Mesenchymal stem cell (in vitro differentiated cells and primary cell): ENCODE measurements around the gene ANKRD16.
"Not testable (repeated sequence)": the region's sequence is repeated elsewhere in the genome, so short reads cannot be mapped to it uniquely, and the experiment has no call there.

ENCODE experiments used
- DNase-seq: peaks from one replicate; pipeline ENCODE4 v3.0.0-alpha.2; 2013
- H2AFZ ChIP-seq: one replicate; pipeline ENCODE4 v1.6.1; 2013; ENCODE audit warnings: low read depth, mild to moderate bottlenecking, control low read depth, inconsistent platforms, low read length, moderate library complexity
- H2AK5ac ChIP-seq: 2 replicates; pipeline ENCODE4 v1.6.1; 2013; ENCODE audit warnings: low read length, moderate library complexity, mild to moderate bottlenecking, inconsistent platforms; ENCODE audit not compliant: severe bottlenecking
- H2BK120ac ChIP-seq: one replicate; pipeline ENCODE4 v1.6.1; 2013; ENCODE audit warnings: low read depth, mild to moderate bottlenecking, inconsistent platforms, low read length, moderate library complexity
- H2BK12ac ChIP-seq, 2 experiments: one replicate each; pipeline ENCODE4 v1.6.1; 2013; ENCODE audit warnings: inconsistent platforms in 2 of 2, low read length in 2 of 2, mild to moderate bottlenecking in 2 of 2, moderate library complexity in 2 of 2, control low read depth in 1 of 2
- H2BK15ac ChIP-seq: one replicate; pipeline ENCODE4 v1.6.1; 2013; ENCODE audit warnings: mild to moderate bottlenecking, low read depth, inconsistent platforms; ENCODE audit not compliant: poor library complexity, severe bottlenecking
- H2BK5ac ChIP-seq: 2 replicates; pipeline ENCODE4 v1.6.1; 2013; ENCODE audit warnings: low read depth, mild to moderate bottlenecking, low read length, control low read depth, inconsistent platforms; ENCODE audit not compliant: poor library complexity, severe bottlenecking
- H3K14ac ChIP-seq, 2 experiments: one replicate each; pipeline ENCODE4 v1.6.1; 2013; ENCODE audit warnings: inconsistent platforms in 2 of 2, low read length in 2 of 2, control low read depth in 1 of 2, mild to moderate bottlenecking in 1 of 2, moderate library complexity in 1 of 2
- H3K18ac ChIP-seq, 2 experiments: one replicate each; pipeline ENCODE4 v1.6.1; 2013; ENCODE audit warnings: inconsistent platforms in 2 of 2, low read length in 2 of 2, control low read depth in 1 of 2, low read depth in 1 of 2, mild to moderate bottlenecking in 1 of 2
- H3K23ac ChIP-seq, 2 experiments: one replicate each; pipeline ENCODE4 v1.6.1; 2013; ENCODE audit warnings: inconsistent platforms in 2 of 2, low read length in 2 of 2, mild to moderate bottlenecking in 2 of 2, moderate library complexity in 2 of 2, control low read depth in 1 of 2
- H3K27ac ChIP-seq: 2 replicates; pipeline ENCODE4 v1.5.1; 2013; ENCODE audit warnings: mild to moderate bottlenecking, moderate library complexity, low read length, control low read depth, inconsistent platforms; ENCODE audit not compliant: poor library complexity, severe bottlenecking
- H3K27me3 ChIP-seq, 2 experiments: 2 replicates each; pipeline versions ENCODE4 v1.6.1 to v1.7.0; 2013; ENCODE audit warnings: low read length in 2 of 2, mild to moderate bottlenecking in 2 of 2, moderate library complexity in 2 of 2, control low read depth in 1 of 2, inconsistent platforms in 1 of 2; ENCODE audit not compliant: control insufficient read depth in 1 of 2, insufficient read depth in 1 of 2
- H3K36me3 ChIP-seq, 2 experiments: 2 replicates each; pipeline versions ENCODE4 v1.6.1 to v1.7.0; 2013; ENCODE audit warnings: low read length in 2 of 2, control low read depth in 1 of 2, inconsistent platforms in 1 of 2, low read depth in 1 of 2, mild to moderate bottlenecking in 1 of 2; ENCODE audit not compliant: insufficient read depth in 2 of 2, control insufficient read depth in 1 of 2
- H3K4ac ChIP-seq, 2 experiments: one replicate each; pipeline ENCODE4 v1.6.1; 2013; ENCODE audit warnings: inconsistent platforms in 2 of 2, low read length in 2 of 2, mild to moderate bottlenecking in 2 of 2, moderate library complexity in 2 of 2, control low read depth in 1 of 2, low read depth in 1 of 2
- H3K4me1 ChIP-seq: 2 replicates; pipeline ENCODE4 v1.6.1; 2013; ENCODE audit warnings: low read depth, low read length, control low read depth; ENCODE audit not compliant: control insufficient read depth, insufficient read depth
- H3K4me2 ChIP-seq: 2 replicates; pipeline ENCODE4 v1.6.1; 2013; ENCODE audit warnings: low read length, mild to moderate bottlenecking, inconsistent platforms; ENCODE audit not compliant: poor library complexity, severe bottlenecking
- H3K4me3 ChIP-seq, 2 experiments: 2 replicates each; pipeline versions ENCODE4 v1.5.1 to v1.7.0; 2013; ENCODE audit warnings: low read length in 2 of 2, mild to moderate bottlenecking in 2 of 2, control low read depth in 1 of 2, low read depth in 1 of 2; ENCODE audit not compliant: insufficient read depth in 1 of 2
- H3K79me1 ChIP-seq: replicated peaks from 2 replicates; pipeline ENCODE4 v1.6.1; 2013; ENCODE audit warnings: mild to moderate bottlenecking, control low read depth, low read length, inconsistent platforms; ENCODE audit not compliant: poor library complexity, severe bottlenecking
- H3K9ac ChIP-seq: 2 replicates; pipeline ENCODE4 v1.7.0; 2013; ENCODE audit warnings: mild to moderate bottlenecking, low read length, moderate library complexity
- H3K9me3 ChIP-seq: 2 replicates; pipeline ENCODE4 v1.7.0; 2013; ENCODE audit warnings: mild to moderate bottlenecking, low read length; ENCODE audit not compliant: control insufficient read depth
- H4K8ac ChIP-seq: one replicate; pipeline ENCODE4 v1.6.1; 2013; ENCODE audit warnings: inconsistent platforms, mild to moderate bottlenecking, low read length, moderate library complexity
- H4K91ac ChIP-seq: one replicate; pipeline ENCODE4 v1.6.1; 2013; ENCODE audit warnings: mild to moderate bottlenecking, low read length, inconsistent platforms
- WGBS: methylation state at CpG from one replicate; pipeline ENCODE4 v1.1.7; 2013; ENCODE audit warnings: mixed read lengths; 5-methylcytosine and 5-hydroxymethylcytosine counted together

Gene ANKRD16

DNA sequence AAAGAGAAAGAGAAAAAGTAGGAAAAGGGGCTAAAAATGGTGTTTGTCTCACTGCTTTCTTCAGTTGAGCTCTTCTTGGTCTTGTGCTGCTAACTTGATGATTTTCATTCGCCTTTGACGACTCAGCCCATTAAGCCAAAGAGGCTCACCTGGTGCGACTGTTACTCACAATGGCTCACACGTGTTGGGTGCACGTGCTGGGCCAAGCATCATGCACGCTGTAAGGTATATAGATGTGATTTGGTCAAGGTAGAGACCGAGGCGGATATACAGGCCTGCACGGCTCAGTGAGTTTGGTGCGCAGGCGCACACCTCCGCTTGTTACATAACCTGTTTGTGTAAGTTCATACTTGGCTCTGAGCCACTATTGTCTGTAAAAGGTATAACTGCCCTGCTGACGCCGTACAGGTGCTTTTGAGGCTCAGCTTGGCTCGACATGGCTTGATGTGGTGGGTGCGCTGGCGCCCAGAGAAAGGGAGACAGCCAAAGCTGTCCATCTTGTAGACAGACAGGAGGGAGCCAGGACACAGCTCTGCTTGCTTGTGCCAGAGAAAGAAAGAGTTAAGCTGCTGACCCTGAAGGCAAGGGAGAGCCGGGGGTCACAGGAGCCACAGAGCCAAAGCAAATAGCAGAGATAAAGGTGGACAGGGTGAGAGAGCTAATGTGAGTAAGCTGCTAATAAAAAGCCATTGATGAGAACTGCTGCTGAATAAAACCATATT, 33.6 kb downstream of the ANKRD16 start:
- Histone ChIP-seq H4K91ac (no peak overlapping the region), H2BK15ac (no peak overlapping the region), H3K4me3 (no peak overlapping the region), H3K4ac (no peak overlapping the region), H2BK120ac (no peak overlapping the region), H2AK5ac (no peak overlapping the region), H3K27ac (no peak overlapping the region), H2AFZ (no peak overlapping the region), H4K8ac (no peak overlapping the region), H3K23ac (no peak overlapping the region), H3K9ac (no peak overlapping the region), H2BK12ac (no peak overlapping the region), H3K79me1 (no peaks in the 10 kb centered on the region), H3K18ac (no peak overlapping the region), H3K36me3 (no peaks in the 10 kb centered on the region), H3K4me1 (no peaks in the 10 kb centered on the region), H3K4me2 (no peak overlapping the region), H3K27me3 (no peaks in the 10 kb centered on the region), H2BK5ac (no peak overlapping the region), H3K14ac (no peak overlapping the region), H3K9me3 (no peaks in the 10 kb centered on the region)
- DNase-seq: no peak
- WGBS: 92% methylated on average over 18 of the region's 18 CpGs

DNA sequence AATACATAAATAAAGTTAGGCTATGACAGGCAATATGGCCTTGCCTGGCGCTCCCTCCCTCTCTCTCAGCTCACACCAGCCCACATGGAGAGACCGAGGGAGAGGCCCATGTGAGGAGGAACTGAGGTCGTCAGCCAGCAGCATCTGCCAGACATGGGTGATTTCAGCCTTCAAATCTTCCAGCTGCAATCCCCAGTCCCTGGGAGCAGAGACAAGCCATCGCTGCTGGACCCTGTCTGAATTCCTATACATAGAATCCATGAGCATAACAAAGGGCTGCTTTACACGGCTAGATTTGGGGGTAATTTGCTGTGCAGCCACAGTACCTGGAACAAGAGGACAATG, 35.6 kb downstream of the ANKRD16 start:
- WGBS: 90% methylated on average over 4 of the region's 5 CpGs
- Histone ChIP-seq H3K14ac (no peak overlapping the region), H2BK12ac (no peak overlapping the region)

DNA sequence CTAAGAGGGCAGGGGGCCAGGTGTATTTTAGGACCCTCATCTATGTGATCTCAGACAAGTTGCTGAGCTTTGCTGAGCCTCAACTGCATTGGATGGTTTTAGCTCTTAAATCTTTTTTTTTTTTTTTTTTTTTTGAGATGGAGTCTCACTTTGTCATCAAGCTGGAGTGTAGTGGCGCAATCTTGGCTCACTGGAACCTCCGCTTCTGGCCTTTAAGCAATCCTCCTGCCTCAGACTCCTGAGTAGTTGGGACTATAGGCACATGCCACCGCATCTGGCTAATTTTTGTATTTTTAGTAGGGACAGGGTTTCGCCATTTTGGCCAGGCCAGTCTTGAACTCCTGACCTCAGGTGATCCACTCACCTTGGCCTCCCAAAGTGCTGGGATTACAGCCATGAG, 43.0 kb downstream of the ANKRD16 start:
- H4K8ac ChIP-seq, H3K9ac ChIP-seq, H3K27ac ChIP-seq, H3K4me1 ChIP-seq, H3K18ac ChIP-seq, H2BK120ac ChIP-seq, H3K36me3 ChIP-seq, H2BK15ac ChIP-seq, H2BK5ac ChIP-seq, H4K91ac ChIP-seq, H3K14ac ChIP-seq, H3K79me1 ChIP-seq, H3K4me3 ChIP-seq, H3K9me3 ChIP-seq, H3K4me2 ChIP-seq, H2BK12ac ChIP-seq, H2AFZ ChIP-seq, H3K27me3 ChIP-seq, H2AK5ac ChIP-seq, DNase-seq, H3K4ac ChIP-seq, H3K23ac ChIP-seq: not testable (repeated sequence)
- WGBS: 95% methylated on average over 4 of the region's 4 CpGs

More for the DNA sequence above, 35.6 kb downstream of the ANKRD16 start:
- no peaks in the 10 kb centered on the region for H3K4me1 ChIP-seq
- no peak overlapping the region for H2AFZ ChIP-seq
- H3K27me3 ChIP-seq: no peaks in the 10 kb centered on the region
- H3K4ac ChIP-seq: no peak overlapping the region
- no peak overlapping the region for H3K18ac ChIP-seq
- H3K36me3 ChIP-seq: no peaks in the 10 kb centered on the region
- no peak overlapping the region for H3K9ac ChIP-seq
- H2BK120ac ChIP-seq: no peak overlapping the region
- no peaks in the 10 kb centered on the region for H3K79me1 ChIP-seq
- H3K23ac ChIP-seq: no peak overlapping the region
- no peaks in the 10 kb centered on the region for H3K9me3 ChIP-seq
- H3K27ac ChIP-seq: no peak overlapping the region
- H4K8ac ChIP-seq: no peak overlapping the region
- H3K4me3 ChIP-seq: no peak overlapping the region
- H4K91ac ChIP-seq: no peak overlapping the region
- H2BK15ac ChIP-seq: no peak overlapping the region
- H2AK5ac ChIP-seq: no peak overlapping the region
- H2BK5ac ChIP-seq: no peak overlapping the region
- H3K4me2 ChIP-seq: no peak overlapping the region
- DNase-seq: no peak

GRCh38 chr10:5844345-5845055, 45.2 kb downstream of the ANKRD16 start:
- Histone ChIP-seq H2BK120ac (no peak overlapping the region), H4K91ac (no peak overlapping the region), H3K4me3 (no peak overlapping the region), H3K4me1 (peaks cover 12% of the 10 kb centered on the region), H3K4ac (no peak overlapping the region), H2BK12ac (no peak overlapping the region), H3K9ac (peak overlapping the region; percentile 23), H3K4me2 (no peak overlapping the region), H4K8ac (no peak overlapping the region), H2BK15ac (no peak overlapping the region), H3K18ac (no peak overlapping the region), H3K9me3 (no peaks in the 10 kb centered on the region), H3K23ac (no peak overlapping the region), H3K27me3 (no peaks in the 10 kb centered on the region), H2BK5ac (no peak overlapping the region), H3K79me1 (no peaks in the 10 kb centered on the region), H3K27ac (no peak overlapping the region), H2AFZ (no peak overlapping the region), H3K14ac (no peak overlapping the region), H2AK5ac (no peak overlapping the region), H3K36me3 (no peaks in the 10 kb centered on the region)
- DNase-seq: peak; percentile 11
- WGBS: 81% methylated on average over 13 of the region's 13 CpGs
